Vagina (tissue), 2 donors: Measurements from ENCODE around the gene SETDB1.

Experiments used
- CTCF ChIP-seq, 3 experiments: fragments of 450-650 bp in 2 of 3; fragments of 200-600 bp in 1 of 3; sonication (generic) in 1 of 3; IDR thresholded peaks; one replicate each; pipeline ENCODE4 v1.5.1; 2017 to 2019; ENCODE audit warnings: antibody characterized with exemption in 3 of 3, mild to moderate bottlenecking in 2 of 3, moderate library complexity in 2 of 3
- POLR2A ChIP-seq, 2 donors: fragments of 450-650 bp; IDR thresholded peaks; one replicate each; pipeline ENCODE4 v1.6.1; 2017; ENCODE audit warnings: antibody characterized with exemption in 2 of 2, mild to moderate bottlenecking in 2 of 2, moderate library complexity in 2 of 2
- POLR2AphosphoS5 ChIP-seq, 2 donors: sonication (generic); formaldehyde crosslinking; IDR thresholded peaks; one replicate each; pipeline ENCODE4 v1.9.0; 2017; ENCODE audit warnings: antibody characterized with exemption in 2 of 2, mild to moderate bottlenecking in 2 of 2, low read depth in 1 of 2; ENCODE audit not compliant: insufficient read depth in 1 of 2

GRCh38 chr1:151007853-151008243 lies 81.7 kb downstream of the SETDB1 start:
- TF ChIP-seq CTCF (IDR thresholded peaks at IDR 0.05) (no peak), POLR2A (IDR thresholded peaks at IDR 0.05) (no peak), POLR2AphosphoS5 (IDR thresholded peaks at IDR 0.05; ENCODE audit: insufficient read depth in 1 of 2, low read depth in 1 of 2) (no peak)
